Measurements from ENCODE around the gene ZNF268.
"Not testable (repeated sequence)": the region's sequence is repeated elsewhere in the genome, so short reads cannot be mapped to it uniquely, and the experiment has no call there.

Gene ZNF268

DNA sequence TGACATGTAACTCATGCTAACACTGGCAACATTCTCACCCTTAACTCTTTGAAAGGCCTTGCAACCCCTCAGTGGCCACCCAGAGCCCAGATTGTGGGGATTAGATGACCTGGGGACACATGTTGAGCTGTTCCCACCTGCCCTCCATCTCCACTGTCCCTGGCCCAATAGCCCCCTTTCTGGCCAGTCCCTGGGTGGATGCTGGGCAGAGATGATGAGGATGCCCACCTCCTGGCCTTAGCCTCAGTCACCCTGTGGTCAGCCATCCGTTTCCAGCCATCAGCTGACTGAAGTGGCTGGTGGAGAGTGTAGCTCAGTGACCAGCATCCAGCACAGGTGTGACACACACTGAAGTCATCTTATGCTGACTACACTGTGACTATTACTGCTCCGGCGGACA is 49.7 kb downstream of the ZNF268 start:
- DNase-seq, result no peak

DNA sequence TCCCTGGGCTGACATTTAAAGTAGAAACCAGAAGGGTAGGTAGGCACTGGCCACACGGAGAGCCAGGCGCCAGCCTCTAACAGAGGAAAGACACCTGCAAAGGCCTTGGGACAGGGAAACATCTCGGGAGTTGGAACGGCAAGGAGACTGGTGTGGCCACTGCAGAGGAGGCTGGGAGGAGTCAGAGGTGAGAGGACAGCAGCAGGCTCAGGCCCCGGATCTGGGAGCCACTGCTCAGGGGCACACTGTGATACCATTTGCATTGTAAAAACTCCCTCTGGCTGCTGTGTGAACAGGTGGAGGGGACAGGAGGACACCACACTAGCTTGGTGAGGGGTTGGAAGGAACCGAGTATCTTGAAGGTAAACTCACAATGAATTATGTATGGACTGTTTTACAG is 51.7 kb downstream of the ZNF268 start:
- no peak for DNase-seq

DNA sequence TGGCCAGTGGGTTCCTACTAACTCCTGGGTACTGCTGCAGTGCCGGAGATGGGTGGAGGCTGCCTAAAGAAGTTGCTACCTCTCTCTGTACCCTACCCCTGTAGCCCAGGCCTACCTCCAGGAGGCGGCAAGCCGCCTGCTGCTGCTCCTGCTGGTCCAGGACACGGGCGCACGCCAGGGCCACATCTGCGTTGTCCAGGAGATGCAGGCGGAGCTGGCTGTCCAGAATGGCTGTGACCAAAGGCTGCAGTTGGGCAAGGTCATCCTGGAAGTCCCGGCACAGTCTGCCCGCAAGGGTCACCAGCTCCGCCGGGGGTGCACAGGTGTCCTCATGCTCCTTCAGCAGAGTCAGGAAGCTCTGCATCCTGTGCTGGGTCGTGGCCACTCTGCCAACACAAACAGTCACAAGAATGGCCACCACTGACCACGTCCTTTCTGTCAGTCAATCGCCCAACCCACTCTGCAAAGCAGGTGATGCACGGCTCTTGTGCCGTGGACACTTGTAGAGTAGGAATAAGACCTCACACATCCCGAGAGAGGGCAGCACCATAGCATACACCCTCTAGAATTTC is 52.8 kb downstream of the ZNF268 start:
- no peak for DNase-seq

DNA sequence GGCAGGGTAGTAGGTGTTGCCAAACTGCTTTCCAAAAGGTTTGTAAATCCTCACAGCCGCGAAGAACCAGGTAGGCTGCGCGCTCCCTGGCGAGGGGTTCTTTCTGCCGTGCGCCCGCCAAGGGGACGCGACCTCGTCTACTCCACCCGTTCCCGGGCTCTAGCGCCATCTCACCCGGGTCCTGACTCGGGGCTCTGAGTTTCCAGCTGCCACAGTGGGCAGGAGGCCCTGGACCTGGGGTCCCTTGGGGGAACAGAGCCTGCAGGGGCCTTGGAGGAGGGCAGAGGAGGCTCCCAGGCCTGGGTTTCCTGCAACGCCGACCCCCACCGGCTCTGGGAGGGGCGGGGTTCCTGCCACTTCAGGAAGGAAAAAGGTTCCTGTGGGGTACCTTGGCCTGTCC is 53.7 kb downstream of the ZNF268 start:
- no peak for DNase-seq

DNA sequence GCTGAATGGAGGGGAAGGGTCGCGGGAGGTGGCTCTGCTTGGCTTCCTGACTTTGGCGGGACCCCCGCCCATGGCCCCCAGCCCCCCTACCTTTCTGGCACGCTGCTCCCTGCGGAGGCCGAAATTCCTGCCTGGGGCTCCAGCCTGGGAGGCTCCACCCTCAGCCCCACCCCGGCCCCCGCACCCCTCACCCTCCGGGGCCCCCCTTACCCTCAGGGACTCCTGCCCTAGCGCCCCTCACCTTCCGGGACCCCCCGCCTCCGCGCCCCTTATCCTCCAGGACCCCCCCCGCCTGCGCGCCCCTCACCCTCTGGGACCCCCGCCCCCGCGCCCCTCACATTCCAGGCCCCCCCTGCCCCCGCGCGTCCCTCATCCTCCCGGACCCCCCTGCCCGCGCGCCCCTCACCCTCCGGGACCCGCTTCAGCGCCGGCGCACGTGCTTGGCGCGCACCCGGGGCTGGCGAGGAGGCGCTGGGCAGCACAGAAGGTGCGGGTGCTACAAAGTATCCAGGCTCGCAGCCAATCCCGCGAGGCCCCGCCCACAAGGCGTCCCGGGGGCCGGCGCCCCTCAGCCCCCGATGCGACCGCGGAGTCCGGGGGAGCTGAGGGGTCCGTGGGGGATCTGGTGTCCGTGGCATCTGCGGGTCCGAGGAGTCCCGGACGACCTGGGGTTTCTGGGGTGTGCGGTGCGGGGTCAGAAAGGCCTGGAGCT is 54.3 kb downstream of the ZNF268 start, which contains the start of gene ANHX:
Gene ANHX (minus strand): TSS at position 477 of the 712 bp plus-strand sequence. CDS start 1,521 bp downstream, outside the sequence.
- no peak for DNase-seq

DNA sequence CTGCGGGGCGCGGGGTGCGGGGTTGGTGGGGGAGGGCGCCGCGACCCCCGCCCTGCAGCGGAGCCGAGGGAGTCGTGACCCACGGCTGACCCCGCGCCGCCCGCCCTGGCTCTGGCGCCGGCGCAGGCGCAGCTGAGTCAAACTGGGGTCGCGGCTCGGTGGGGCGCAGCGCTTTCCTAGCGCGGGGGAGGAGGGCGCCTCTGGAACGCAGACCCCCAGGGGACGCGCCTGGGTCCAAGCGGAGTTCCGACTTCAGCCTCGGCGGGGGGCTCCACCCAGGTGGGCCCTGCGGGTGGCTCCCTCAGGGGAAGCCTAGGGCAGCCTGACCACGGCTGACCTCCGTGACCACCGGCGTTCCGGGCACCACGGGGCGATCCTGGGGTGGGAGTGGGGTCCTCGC is 54.8 kb downstream of the ZNF268 start:
- DNase-seq, result no peak

DNA sequence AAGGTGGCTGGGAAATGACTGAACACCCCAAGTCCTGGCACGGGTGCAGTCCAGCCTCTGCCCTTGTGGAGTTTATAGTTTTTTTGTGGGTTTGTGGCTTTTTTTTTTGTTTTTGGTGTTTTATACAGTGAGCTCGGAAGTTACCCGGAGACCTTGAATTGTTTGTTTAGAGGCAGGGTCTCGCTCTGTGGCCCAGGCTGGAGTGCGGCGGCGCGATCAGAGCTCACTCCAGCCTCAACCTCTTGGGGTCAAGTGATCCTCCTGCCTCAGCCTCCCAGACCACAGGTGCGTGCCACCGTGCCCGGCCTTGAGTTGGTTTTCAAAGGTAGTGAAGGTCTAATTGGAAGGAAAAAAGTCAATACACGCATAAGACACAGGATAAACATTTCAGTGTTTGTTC is 55.3 kb downstream of the ZNF268 start:
- DNase-seq, result no peak

DNA sequence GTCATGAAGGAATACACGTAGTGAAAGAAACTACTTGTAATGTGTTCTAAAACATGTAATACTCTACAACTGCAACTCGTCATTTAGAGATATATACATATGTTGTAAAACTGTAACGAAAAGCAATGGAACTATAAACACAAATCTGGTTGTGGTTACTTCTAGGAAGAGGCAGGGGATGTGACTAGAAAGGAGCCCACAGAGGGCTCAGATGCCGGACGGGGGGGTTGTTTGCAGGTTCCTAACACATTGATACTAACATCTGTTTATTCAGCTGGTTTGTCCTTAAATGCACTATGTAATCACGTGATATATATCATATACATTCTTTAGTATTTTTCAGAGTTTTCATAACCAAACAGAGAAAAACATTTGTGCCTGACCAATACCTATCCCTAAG is 70.4 kb downstream of the ZNF268 start:
- no peak for DNase-seq

DNA sequence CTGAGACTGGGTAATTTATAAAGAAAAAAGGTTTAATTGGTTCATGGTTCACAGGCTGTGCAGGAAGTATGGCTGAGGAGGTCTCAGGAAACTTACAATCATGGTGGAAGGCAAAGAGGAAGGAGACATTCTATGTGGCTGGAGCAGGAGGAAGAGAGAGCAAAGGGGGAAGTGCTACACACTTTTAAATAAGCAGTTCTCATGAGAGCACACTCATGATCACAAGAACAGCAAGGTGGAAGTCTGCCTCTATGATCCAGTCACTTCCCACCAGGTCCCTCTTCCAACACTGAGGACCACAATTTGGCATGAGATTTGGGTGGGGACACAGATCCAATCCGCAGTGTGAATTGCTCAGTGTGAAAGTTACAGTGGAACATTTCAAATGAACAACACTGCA is 74.5 kb downstream of the ZNF268 start:
- DNase-seq, result not testable (repeated sequence)

DNA sequence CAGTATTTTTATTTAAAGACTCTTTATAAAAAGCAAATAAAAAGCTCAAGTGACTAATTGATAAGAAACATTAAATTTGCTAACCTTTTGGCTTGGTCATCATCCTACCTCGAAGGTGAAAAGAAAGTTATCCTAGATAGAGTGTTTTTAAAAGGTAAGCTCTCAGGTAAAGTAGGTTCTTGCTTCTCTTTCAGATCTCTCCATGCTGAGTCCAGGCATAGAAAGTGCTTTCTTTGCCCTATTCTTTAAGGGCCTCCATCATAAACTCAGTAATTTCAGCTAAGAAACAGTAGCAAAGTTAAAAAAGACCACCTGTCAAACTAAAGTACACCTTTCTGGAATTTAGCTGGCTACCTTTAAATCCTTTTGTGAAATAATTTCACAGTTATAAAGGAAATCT is 75.0 kb downstream of the ZNF268 start:
- DNase-seq, result no peak

DNA sequence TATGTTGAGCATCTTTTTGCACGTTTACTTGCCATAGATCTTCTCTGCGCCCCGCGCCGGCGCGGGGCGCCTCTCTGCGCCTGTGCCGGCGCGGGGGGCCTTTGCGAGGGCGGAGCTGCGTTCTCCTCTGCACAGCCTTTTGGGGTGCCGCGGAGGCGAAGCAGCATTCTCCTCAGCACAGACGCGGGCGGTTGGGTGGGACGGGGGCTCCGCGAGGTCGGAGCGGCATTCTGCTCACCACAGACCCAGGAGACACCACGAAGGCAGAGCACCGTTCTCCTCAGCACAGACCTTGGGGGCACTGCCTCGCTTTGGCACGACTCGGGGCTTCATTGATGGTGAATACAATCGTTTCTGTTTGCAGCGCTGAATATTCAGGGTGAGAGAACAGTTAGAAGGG is 82.9 kb downstream of the ZNF268 start:
- DNase-seq, result no peak
